SKM-1 treated with dmso at 0.1 percent for 144 hours (cell line): Measurements from ENCODE around the gene BCAT1.
"Not testable (repeated sequence)": the region's sequence is repeated elsewhere in the genome, so short reads cannot be mapped to it uniquely, and the experiment has no call there.

Experiments used
- DNase-seq: peaks from one replicate; lab custom pipeline; 2025; ENCODE audit not compliant: unreplicated experiment; lab: John Stamatoyannopoulos, UW

BCAT1 gene

GRCh38 chr12:24901576-24902461, 47.1 kb downstream of the BCAT1 start:
- no peak for DNase-seq

GRCh38 chr12:24900196-24900595, 48.7 kb downstream of the BCAT1 start:
- DNase-seq = no peak

- DNase-seq = no peak
Measured at GRCh38 chr12:24899503-24900075, 49.3 kb downstream of the BCAT1 start.

DNA sequence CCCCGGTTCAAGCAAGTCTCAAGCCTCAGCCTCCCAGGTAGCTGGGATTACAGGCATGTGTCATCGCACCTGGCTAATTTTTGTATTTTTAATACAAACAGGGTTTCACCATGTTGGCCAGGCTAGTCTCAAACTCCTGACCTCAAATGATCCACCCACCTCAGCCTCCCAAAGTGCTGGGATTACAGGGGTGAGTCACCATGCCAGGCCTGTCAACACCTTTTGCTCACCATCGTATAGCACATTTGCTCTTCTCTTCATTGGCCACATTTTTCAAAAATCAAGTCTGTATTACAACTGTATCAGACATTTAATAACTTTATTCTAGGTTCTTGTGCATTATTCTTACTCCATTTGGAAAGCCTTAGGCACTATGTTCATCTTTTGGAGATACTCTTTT, 50.3 kb downstream of the BCAT1 start:
- DNase-seq = no peak

- no peak for DNase-seq
Measured at GRCh38 chr12:24898185-24898584, 50.7 kb downstream of the BCAT1 start.

DNA sequence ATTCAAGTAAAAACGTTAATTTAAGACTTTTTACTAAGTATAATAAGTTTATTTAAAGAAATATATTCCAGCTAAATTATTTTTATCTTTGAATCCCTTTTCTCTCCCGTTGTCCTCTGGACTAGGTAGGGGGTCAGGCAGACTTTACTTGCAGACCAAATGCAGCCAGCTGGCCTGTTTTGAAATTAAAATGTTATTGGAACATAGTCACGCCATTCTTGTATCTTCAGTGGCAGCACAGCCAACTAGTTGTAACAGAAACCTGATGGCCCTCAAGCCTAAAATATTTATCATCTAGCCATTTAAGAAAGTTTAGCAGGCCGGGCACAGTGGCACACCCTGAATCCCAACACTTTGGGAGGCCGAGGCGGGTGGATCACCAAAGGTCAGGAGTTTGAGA, 52.7 kb downstream of the BCAT1 start:
- DNase-seq = no peak

DNA sequence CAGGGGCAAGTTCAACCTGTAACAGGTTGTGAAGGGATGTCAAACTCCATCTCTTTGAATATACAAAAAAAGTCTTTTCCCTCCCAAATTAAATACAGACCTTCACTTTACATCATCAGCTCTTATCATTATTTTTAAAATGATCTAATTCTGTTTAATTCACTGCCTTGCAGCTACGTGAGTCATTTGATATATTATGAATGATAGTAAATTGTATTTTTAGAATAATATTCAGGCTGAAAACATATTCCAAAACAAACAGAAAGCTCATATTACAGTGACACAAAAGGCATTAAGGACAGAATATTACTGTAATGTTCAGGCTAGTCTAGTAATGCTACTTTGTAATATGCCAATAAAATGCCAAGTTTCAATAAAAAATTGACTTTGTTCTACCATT, 53.3 kb downstream of the BCAT1 start:
- no peak for DNase-seq

DNA sequence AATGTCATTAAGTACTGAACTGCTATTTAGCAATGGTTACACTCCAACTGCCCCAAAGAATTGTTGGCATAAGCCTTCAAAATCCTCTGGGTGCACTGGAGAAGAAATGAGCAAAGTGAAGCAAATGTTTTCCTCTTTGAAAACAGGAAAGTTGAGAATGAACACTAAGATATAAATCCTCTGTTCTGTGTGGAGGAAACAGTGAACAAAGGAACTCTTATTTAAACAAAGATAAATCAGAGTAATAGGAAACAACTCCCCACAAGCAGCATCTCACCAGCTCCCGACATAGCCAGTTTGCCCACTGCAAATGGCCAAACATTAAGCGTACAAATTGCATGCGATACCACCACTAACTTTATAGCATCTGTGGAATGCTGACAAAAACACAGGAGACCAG, 54.0 kb downstream of the BCAT1 start:
- no peak for DNase-seq

DNA sequence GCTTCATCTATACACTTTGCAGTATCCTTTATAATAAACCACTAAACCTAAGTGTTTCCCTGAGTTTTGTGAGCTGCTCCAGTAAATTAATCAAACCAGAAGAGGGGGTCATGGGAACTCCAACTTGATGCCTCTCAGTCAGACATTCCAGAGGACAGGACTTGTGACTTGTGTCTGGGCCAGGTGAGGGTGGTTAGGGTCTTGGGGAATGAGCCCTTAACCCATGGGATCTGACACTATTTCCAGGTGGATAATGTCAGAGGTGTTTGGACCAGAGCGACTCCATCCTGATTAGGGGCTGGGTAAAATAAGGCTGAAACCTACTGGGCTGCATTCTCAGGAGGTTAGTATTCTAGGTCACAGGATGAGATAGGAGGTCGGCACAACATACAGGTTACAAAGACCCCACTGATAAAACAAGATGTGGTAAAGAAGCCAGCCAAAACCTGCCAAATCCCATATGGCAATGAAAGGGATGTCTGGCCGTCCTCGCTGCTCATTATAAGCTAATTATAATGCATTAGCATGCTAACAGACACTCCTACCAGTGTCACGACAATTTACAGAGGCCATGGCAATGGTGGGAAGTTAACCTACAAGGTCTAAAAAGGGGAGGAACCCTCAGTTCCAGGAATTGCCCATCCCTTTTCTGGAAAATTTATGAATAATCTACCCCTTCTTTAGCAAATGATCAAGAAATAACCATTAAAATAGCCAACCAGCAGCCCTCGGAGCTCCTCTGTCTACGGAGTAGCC, 58.7 kb downstream of the BCAT1 start:
- DNase-seq = no peak

DNA sequence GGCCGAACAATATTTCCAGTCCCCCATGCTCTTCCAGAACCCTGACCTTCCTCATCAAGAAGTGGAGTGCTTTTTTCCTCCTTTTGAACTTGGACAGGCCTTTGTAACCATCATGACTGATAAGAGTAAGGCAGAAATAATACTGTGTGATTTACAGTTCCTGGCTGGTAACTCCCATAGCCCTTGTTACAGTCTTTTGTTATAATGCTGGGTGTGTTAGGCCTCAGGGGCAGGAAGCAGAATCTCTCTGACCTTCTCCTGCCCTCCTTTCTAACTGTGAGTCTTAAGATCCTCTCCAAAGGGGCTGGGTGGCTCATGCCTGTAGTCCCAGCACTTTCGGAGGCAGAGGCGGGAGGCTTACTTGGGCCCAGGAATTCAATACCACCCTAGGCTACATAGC, 59.5 kb downstream of the BCAT1 start:
- no peak for DNase-seq

GRCh38 chr12:24888813-24889212, 60.1 kb downstream of the BCAT1 start:
- no peak for DNase-seq

GRCh38 chr12:24884911-24885310, 64.0 kb downstream of the BCAT1 start:
- no peak for DNase-seq

GRCh38 chr12:24881724-24882371, 67.1 kb downstream of the BCAT1 start:
- no peak for DNase-seq

DNA sequence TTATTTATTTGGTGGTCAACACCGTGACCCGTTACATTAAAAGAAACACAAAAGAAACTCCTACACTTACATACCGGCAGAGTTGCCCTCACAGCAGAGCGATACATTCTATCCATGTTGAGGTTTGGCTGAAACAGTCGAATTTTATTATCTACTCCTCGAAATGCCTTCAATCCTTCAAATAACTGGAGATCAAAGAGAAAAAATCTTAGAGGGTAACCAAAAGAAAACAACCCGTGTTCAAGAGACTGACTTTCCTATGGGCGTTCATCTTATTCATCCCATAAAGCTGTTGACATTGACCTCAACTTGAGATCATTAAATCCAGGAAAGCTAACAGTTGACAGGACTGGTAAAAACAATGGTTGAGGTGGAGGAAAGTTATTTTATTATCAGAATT, 67.7 kb downstream of the BCAT1 start:
- no peak for DNase-seq

DNA sequence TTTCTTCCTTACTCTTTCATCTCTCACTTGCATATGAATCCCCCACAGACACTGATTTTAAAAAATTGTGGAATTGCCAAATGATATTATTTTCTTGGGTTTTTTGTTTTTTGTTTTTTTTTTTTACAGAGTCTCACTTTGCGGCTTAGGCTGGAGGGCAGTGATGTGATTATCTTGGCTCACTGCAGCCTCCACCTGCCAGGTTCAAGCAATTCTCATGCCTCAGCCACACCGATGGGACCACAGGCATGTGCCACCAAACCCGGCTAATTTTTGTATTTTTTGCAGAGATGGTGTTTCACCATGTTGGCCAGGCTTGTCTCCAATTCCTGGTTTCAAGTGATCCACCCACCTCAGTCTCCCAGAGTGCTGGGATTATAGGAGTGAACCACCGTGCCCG, 68.2 kb downstream of the BCAT1 start:
- DNase-seq = no peak

DNA sequence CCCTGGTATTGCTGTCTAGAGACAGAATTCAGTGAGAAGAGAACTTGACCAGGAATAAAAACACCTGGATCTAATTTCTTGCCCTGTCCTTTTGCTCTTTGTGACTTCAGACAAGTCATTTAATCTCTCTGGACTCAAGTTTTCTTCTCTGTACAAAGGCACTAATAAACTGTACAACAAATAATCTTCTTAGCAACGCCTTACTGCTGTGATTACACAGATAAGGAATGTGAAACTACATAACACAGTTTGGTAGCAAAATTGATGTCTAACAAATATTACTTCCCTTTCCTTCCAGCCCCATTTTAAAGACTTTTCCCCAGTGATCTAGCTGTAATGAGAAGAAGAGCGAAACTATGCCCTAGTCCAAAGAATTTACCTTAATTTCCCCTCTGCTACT, 69.3 kb downstream of the BCAT1 start:
- no peak for DNase-seq

- no peak for DNase-seq
Measured at GRCh38 chr12:24875014-24875413, 73.9 kb downstream of the BCAT1 start.

GRCh38 chr12:24872211-24872610, 76.7 kb downstream of the BCAT1 start:
- DNase-seq = no peak

GRCh38 chr12:24866139-24866538, 82.8 kb downstream of the BCAT1 start:
- not testable (repeated sequence) for DNase-seq

DNA sequence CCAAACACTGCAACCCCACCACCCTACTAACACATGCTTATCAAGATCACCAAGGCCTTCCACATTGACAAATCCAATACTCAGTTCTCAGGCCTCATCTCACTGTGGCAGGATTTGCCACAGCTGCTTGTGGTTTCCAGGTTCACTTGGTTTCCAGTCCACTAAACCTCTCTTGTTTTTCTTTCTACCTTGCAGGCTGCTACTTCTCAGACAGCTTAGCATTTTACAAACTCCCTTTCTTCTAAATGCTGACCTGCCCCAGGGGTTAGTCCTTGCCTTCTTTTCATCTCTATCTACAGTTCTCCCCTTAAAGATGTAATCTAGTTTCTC, 84.1 kb downstream of the BCAT1 start:
- no peak for DNase-seq

GRCh38 chr12:24861766-24862540, 86.9 kb downstream of the BCAT1 start:
- no peak for DNase-seq
